ENCODE data around the gene CNN2.
A peak's percentile ranks its signal among the peaks of the same experiment; 100 is the strongest.

- TF ChIP-seq, protein P1, sequence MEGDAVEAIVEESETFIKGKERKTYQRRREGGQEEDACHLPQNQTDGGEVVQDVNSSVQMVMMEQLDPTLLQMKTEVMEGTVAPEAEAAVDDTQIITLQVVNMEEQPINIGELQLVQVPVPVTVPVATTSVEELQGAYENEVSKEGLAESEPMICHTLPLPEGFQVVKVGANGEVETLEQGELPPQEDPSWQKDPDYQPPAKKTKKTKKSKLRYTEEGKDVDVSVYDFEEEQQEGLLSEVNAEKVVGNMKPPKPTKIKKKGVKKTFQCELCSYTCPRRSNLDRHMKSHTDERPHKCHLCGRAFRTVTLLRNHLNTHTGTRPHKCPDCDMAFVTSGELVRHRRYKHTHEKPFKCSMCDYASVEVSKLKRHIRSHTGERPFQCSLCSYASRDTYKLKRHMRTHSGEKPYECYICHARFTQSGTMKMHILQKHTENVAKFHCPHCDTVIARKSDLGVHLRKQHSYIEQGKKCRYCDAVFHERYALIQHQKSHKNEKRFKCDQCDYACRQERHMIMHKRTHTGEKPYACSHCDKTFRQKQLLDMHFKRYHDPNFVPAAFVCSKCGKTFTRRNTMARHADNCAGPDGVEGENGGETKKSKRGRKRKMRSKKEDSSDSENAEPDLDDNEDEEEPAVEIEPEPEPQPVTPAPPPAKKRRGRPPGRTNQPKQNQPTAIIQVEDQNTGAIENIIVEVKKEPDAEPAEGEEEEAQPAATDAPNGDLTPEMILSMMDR (IDR thresholded peaks at IDR 0.05), result peak in 2 of 6 experiments; percentile 27 to 43
- no peak for TF ChIP-seq POLR2A (IDR thresholded peaks at IDR 0.05)
Measured at GRCh38 chr19:1000095-1000494, 26.3 kb upstream of the CNN2 start, which contains the start of gene GRIN3B.

Measured in thyroid gland (tissue), 4 donors.